Measurements from ENCODE around the gene CALML3.

Gene CALML3

DNA sequence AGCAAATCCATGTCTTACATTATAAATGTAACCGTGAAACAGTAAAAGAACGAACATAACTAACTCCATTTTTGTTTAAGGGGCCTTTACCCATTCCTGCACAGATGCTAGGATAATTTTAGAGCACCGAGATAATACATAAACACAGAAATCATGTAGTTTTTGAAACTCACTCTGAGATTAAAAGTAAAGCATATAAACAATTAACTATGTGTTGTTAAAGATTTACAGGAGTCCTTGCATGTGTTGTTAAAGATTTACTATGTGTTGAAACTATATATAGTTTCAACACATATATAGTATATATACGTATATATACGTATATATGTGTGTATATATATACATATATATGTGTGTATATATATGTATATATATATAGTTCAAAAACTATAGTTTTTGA lies 7.2 kb upstream of the CALML3 start:
- in situ Hi-C loops (cut with HindIII; ENCODE audit: low sequenced_read_pairs), result no loop called here
- no peak for DNase-seq (ENCODE audit: low read depth, low spot score)
- no peak overlapping the region for H3K4me3 ChIP-seq (ENCODE audit: low read depth, low read length)
- TF ChIP-seq, protein P1, sequence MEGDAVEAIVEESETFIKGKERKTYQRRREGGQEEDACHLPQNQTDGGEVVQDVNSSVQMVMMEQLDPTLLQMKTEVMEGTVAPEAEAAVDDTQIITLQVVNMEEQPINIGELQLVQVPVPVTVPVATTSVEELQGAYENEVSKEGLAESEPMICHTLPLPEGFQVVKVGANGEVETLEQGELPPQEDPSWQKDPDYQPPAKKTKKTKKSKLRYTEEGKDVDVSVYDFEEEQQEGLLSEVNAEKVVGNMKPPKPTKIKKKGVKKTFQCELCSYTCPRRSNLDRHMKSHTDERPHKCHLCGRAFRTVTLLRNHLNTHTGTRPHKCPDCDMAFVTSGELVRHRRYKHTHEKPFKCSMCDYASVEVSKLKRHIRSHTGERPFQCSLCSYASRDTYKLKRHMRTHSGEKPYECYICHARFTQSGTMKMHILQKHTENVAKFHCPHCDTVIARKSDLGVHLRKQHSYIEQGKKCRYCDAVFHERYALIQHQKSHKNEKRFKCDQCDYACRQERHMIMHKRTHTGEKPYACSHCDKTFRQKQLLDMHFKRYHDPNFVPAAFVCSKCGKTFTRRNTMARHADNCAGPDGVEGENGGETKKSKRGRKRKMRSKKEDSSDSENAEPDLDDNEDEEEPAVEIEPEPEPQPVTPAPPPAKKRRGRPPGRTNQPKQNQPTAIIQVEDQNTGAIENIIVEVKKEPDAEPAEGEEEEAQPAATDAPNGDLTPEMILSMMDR (IDR thresholded peaks at IDR 0.05; ENCODE audit: low read depth, low read length), result no peak

DNA sequence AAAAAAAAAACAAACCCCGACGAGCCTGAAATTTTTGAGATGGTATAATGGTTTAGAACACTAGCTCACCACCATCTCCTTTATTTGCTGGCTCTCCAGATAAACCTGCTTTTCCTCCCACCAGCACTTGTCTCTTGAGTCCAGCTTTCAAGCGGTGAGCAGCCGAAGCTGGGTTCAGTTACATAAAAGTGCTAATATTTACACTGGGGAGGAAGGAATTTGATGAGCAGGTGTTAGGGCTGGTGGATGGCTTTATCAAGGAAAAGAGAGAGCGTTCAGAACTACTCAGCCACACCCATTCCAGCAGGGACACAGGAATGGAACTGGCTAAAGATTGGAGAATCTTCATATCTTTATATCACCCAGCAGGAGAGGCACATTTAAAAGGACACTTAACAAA lies 6.6 kb upstream of the CALML3 start:
- no peak for DNase-seq (ENCODE audit: low read depth, low spot score)
- TF ChIP-seq, protein P1 (IDR thresholded peaks at IDR 0.05; ENCODE audit: low read depth, low read length), result no peak
- no peak overlapping the region for H3K4me3 ChIP-seq (ENCODE audit: low read depth, low read length)
- in situ Hi-C loops (cut with HindIII; ENCODE audit: low sequenced_read_pairs), result no loop called here

DNA sequence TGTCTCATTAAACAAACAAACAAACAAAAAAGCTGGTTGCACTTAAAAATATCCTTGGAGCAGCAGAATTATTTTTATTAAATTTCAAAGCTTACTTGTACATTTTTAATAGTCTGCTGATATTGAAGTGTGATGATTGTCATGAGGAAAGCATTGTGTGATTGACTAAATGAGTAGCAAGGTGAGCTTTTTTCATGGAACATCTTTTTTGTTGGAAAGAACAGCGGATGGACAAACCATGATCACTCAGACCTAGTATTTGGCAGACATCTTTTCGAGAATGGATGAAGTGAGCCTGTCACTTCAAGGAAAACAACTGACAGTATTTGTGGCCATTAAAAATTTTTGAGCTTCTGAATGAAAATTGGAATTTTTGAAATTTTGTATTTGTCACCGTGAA lies 5.7 kb upstream of the CALML3 start:
- no peak overlapping the region for H3K4me3 ChIP-seq (ENCODE audit: low read depth, low read length)
- TF ChIP-seq, protein P1 (IDR thresholded peaks at IDR 0.05; ENCODE audit: low read depth, low read length), result no peak
- no peak for DNase-seq (ENCODE audit: low read depth, low spot score)
- in situ Hi-C loops (cut with HindIII; ENCODE audit: low sequenced_read_pairs), result no loop called here

DNA sequence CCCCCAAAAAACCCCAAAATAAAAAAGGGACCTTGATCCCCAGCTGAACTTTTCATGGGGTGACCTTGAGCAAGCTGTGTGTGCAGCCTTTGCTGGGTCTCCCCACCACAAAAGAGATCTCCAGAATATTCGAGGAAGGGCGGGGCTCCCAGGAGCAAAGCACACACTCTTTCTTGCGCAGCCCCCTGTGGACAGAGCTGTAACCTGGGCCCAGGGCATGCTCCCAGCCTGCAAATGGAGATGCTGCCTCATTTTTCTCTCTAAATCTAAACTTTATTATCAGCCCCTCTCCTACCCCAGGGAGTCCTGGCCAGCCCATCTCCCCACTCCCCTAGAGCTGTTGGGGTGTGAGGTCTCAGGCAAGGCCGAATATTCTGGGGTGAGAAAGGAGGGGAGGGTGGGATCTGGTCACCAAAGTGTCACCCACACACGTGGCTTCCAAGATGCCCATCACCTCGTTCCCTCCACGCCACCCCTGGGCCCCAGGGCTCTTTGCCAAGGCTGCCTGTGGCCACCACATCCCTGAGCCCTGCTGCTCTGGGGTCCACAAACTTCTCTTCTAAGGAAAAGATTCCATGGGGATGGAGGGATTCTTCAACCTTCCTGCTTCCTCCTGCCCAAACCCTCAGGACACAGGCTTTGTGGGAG lies 1.7 kb upstream of the CALML3 start:
- DNase-seq (ENCODE audit: low read depth, low spot score), result no peak
- in situ Hi-C loops (cut with HindIII; ENCODE audit: low sequenced_read_pairs), result no loop called here
- H3K4me3 ChIP-seq (ENCODE audit: low read depth, low read length), result no peak overlapping the region
- TF ChIP-seq, protein P1 (IDR thresholded peaks at IDR 0.05; ENCODE audit: low read depth, low read length), result no peak

DNA sequence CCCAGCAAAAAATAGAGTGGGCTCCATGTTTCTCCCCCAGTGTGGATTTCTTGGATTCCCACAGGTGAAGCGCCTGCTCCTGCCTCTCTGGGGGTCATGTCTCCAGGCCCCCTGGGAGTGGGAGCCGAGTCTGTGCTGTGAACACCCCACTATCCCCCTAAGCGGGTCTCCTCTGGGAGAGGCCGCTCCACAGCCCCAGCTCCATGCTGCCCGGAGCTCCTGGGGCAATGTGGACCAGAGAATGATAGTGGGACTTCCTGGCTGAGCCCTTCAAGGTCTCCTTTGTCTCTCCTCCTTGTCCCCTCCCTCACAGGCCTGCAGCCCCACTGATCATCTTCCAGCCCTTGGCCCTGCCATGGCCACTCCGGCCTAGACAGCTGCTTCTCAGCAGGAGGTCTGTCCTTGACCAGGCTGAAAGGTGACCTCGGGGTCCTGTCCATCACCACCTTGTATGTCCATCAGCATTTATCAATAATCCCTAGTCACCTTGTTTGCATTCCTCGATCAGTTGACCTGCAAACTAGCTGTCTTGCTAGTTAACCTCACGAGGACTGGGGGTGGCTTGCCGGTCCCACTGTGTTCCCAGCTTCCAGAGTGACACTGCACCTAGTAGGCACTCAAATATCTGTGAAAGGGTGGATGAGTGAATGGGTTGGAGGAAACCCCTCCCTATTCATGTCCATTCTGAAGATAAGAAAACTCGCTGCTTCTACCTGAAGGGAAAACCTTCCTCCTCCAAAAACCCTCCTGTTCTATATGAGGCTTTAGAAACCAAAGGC lies 776 bp upstream of the CALML3 start:
- in situ Hi-C loops (cut with HindIII; ENCODE audit: low sequenced_read_pairs), result no loop called here
- H3K4me3 ChIP-seq (ENCODE audit: low read depth, low read length), result no peak overlapping the region
- no peak for DNase-seq (ENCODE audit: low read depth, low spot score)
- TF ChIP-seq, protein P1 (IDR thresholded peaks at IDR 0.05; ENCODE audit: low read depth, low read length), result no peak

DNA sequence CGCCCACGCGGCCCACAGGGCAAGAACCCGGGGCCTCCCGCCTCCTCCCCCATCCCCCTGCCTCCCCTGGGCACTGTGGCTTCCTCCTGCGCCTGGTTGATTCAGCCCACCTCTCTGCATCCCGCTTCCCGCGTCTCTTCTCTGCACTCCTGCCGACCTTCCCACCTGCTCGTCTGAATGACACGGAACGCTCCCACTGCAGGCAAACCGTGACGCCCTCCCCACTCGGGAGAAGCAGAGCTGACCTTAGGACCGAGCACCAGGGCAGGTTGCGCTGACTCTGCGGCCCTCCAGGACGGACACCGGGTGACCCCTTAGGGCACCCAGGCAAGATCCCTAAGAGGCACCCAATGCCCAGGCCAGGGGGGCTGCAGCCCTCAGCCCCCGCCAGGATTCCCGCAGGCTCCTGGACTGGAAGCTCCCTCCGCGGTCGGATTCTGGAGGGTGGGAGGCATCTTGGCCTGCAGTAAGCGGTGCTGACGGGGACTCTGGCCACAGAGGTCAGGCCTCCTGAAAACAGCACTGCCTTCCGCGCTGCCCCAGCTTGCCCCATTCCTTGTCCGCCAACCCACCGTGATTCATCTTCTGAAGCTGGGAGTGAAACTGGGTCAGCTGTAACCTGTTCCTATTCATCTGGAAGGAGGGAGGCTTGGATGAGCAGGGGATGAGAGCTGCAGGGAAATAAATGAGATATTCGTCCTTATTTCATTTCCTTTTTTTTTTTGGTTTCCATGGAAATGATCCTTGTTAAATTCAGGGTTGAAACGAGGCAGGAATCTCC lies 990 bp downstream of the CALML3 start:
- in situ Hi-C loops (cut with HindIII; ENCODE audit: low sequenced_read_pairs), result no loop called here
- no peak overlapping the region for H3K4me3 ChIP-seq (ENCODE audit: low read depth, low read length)
- no peak for DNase-seq (ENCODE audit: low read depth, low spot score)
- TF ChIP-seq, protein P1 (IDR thresholded peaks at IDR 0.05; ENCODE audit: low read depth, low read length), result no peak
